ENCODE measurements around the gene STAP2.
"Not testable (repeated sequence)": the region's sequence is repeated elsewhere in the genome, so short reads cannot be mapped to it uniquely, and the experiment has no call there.

STAP2 gene

GRCh38 chr19:4354897-4355296, 16.3 kb upstream of the STAP2 start:
- no peak for DNase-seq

DNA sequence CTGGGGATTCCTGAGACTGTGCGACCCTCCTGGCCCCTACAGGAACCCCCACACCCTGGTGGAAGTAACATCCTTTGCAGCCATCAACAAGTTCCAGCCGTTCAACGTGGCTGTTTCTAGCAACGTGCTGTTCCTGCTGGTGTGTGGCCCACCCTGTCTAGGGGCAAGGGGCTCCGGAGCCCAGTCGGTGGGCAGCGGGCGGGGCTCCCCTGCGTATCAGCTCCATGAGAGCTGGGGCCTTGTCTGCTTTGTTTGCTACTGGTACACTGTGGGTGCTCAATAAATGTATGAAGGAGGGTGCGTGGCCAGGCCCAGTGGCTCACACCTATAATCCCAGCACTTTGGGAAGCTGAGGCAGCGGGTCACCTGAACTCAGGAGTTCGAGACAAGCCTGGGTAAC, 15.7 kb upstream of the STAP2 start:
- DNase-seq, result no peak

- peak; percentile 36 to 45 for DNase-seq
Observed at GRCh38 chr19:4352701-4353121, 14.1 kb upstream of the STAP2 start.

DNA sequence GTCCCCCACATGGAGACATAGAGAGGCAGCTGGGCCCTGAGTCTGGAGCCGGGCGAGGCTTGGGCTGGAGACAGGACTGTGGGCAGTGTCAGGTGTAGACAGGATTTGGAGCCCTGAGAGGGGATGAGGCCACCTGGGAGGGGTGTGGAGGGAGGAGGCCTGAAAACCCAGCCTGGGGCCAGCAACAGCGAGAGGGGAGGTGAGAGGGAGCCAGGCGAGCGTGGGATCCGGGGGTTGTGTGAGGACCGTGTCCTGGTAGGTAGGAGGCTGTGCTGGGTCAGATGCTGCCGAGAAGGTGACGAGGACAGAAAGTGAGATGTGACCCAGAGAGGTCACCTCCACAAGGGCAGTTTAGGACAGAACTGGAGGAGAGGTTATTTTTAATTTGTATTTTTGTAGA, 12.1 kb upstream of the STAP2 start:
- no peak for DNase-seq

DNA sequence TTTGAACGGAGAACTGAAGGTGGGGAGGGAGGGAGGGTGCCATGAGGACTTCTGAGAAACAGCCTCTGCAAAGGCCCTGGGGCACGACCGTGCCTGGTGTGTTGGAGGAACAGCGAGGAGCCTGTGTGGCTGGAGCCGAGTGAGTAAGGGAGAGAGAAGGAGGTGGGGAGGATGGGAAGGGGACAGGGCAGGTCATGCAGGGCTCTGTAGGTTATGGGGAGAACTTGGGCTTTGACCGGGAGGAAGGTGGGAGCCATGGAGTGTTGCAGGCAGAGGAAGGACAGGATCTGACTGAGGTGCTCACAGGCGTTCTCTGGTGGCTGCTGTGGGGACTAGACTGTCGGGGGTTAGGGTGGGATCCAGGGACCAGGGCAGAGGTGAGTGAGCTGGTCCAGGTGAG, 11.5 kb upstream of the STAP2 start:
- DNase-seq, result no peak

DNA sequence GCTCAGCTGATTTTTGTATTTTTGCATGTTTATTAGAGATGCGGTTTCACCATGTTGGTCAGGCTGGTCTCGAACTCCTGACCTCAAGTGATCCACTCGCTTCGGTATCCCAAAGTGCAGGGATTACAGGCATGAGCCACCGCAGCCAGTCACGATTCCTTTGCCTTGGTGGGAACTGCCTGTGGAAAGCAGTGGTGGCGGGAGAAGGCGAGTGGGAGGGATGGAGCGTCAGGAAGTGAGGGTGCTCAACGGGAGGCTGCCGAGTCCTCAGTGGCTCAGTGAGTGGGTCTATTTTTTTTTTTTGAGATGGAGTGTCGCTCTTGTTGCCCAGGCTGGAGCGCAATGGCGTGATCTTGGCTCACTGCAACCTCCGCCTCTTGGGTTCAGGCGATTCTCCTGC, 10.6 kb upstream of the STAP2 start:
- not testable (repeated sequence) for DNase-seq

GRCh38 chr19:4347521-4347920, 8.9 kb upstream of the STAP2 start:
- DNase-seq, result no peak

GRCh38 chr19:4346020-4346383, 7.4 kb upstream of the STAP2 start:
- DNase-seq, result no peak

DNA sequence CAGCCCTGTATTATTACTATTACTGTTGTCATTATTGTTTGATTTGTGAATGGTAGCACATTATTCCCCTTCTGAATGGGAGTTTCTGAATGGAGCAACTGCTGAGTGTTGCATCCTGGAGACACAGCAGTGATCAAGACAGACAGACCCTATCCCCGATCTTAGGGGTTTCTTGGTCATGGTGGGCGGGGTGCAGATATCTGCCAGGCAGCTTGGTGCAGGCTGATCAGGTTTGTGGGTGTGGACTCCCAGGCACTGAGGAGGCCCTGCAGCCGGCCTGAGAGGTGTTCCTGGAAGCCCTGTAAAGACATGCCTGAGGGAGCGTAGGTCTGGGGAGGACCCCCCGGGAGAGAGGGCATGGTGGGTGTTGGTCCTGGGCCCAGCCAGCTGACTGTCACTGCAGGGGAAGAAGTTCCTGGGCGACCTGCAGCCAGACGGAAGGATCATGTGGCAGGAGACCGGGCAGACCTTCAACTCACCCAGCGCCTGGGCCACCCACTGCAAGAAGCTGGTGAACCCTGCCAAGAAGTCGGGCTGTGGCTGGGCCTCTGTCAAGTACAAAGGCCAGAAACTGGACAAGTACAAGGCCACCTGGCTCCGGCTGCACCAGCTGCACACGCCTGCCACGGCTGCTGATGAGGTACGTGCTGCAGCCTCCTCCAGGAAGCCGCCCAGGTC, 6.9 kb upstream of the STAP2 start:
- DNase-seq, result no peak

DNA sequence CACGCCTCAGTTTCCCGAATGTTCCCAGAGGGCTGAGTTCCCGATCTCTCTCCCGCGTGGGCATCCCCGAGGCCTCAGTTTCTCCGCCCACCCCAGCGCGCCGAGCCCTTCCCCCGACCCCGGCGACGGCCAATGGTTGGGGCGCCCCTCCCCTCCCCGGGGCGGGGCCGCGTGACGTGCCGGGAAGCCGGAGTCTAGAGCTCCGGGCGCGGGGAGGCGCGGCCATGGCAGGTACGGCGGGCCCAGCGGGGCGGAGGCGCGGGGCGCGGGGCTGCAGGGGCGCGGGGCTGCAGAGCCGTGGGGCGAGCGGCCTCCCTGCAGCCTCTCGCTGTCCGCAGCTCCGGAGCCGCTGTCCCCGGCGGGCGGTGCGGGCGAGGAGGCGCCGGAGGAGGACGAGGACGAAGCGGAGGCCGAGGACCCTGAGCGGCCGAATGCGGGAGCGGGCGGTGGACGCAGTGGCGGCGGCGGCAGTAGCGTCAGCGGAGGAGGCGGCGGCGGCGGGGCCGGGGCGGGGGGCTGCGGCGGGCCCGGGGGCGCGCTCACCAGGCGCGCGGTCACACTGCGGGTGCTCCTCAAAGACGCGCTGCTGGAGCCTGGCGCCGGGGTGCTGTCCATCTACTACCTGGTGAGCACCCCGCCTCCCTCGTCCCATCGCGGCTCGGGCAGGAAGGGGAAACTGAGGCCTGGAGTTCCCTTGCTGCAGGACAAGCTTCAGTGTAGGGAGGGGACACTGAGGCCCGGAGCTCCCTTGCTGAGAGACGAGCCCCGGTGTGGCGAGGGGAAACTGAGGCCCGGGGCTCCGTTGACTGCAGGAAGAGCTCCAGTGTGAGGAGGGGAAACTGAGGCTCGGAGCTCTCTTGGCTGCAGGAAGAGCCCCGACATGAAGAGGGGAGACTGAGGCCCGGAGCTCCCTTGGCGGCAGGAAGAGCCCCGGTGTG, 5.0 kb upstream of the STAP2 start, which contains the start of gene MPND:
TSS of gene MPND (plus strand) at position 193 of the 938 bp plus-strand sequence. CDS start at position 225, 32 bp downstream.
- peak; percentile 27 to 44 for DNase-seq

GRCh38 chr19:4342615-4343369, 4.2 kb upstream of the STAP2 start:
- DNase-seq, result peak; percentile 98 to 99

DNA sequence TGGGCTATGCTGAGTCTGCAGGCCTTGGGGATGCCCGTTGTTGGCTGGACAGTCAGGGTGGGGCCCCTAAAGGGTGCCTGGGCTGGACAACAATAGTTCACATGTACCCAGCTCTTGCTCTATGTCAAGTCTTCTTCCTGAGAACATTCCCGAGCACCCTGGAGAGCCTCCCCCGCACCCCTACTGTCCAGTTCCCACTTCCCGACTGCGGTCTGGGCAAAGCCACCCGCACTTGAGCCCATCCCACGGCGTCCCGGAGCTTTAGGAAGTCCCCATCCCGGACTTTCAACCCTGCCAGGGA, 3.6 kb upstream of the STAP2 start:
- no peak for DNase-seq

DNA sequence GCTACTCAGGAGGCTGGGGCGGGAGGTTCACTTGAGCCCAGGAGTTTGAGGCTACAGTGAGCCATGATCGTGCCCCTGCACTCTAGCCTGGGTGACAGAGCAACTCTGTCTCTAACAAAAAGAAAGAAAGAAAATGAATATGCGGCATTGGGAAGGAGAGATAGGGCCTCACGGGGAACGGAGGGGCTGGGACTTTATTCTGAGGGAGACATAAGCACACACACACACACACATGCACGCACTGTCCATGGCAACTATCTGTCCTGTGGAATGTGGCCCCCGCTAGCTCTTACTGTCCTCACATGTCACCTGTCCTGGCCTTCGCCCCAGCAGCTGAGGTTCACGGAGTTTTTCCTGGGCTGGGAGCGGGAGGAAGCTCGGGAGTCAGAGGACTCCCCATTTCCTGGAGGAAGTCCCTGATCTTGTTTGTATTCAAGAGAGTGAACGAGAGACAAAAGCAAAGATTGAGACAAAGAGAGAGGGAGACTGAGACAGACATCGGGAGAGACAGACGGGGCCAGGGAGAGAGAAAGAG, 654 bp downstream of the STAP2 start:
- DNase-seq, result no peak

- DNase-seq, result no peak
Observed at GRCh38 chr19:4334929-4335570, 3.6 kb downstream of the STAP2 start.

DNA sequence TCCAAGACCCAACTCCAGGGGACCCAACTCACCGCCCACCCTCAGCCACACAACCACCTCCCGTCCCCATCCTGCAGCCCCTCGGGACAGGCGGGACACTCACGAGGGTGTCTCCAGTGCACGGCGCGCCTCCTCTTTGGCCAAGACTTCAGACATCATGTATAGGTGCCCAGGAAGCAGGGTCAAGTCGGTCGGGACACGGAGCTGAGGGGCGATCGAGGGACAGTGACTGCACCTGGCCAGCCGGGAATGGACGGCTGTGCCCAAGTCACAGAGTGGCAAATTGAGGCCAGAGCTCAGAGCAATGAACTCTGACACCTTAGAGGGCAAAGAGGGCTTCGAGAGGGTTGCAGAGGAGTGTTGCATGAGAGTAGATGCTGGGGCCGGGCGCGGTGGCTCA, 8.8 kb downstream of the STAP2 start:
- no peak for DNase-seq

GRCh38 chr19:4328991-4329681, 9.5 kb downstream of the STAP2 start:
- DNase-seq, result not testable (repeated sequence)

DNA sequence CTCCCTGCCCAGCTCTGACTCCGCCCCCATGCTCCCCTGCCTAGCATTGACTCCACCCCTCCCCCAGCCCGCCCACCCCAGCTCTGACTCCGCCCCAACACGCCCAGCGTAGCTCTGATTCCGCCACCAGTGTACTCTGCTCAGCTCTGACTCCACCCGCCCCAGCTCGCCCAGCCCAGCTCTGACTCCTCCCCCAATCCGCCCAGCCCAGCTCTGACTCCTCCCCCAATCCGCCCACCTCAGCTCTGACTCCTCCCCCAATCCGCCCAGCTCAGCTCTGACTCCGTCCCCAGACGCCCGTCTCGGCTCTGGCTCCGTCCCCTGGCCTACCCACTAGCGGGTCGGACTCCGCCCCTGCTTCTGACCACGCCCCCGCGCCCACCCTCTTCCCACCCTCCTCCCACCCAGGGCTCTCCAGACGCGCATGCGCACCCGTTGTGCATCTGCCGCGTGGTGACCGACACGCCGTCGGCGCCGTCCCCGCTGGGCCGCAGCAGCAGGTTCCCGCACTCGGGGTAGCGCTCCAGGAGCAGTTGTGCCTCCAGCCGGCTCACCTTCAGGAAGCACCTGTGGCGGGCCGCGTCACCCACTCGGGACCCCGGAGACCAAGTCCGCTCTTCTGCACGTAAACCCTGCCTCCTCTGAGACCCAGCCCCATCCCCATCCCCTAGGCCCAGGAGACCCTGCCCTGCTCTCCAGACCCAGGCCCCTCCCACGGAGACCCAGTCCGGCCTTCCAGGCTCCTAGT, 10.2 kb downstream of the STAP2 start:
- peak; percentile 85 to 88 for DNase-seq

GRCh38 chr19:4327877-4328242, 10.8 kb downstream of the STAP2 start:
- DNase-seq, result no peak

GRCh38 chr19:4327252-4327876, 11.3 kb downstream of the STAP2 start:
- no peak for DNase-seq

DNA sequence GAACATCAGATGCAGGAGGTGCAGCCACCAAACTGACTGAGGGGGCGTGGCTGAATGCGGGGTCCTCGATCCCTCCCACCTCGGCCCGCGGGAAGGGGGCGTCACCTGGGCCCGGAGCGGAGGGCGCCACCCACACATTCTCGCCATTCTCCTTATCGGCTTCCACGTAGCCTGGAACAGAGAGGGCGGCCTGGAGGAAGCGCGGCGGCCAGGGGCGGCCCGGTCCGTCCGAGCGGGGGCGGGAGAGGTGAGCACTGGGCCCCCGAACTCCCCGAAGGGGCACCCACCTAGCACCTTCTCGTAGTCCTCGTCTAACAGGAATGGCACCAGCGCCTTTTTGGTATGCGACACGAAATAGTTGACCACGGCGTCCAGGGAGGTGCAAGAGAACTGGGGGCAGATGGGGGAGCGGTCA, 11.8 kb downstream of the STAP2 start:
- DNase-seq, result no peak
